ENCODE data around the gene TMX2.

- no peak for TF ChIP-seq POLR2A (IDR thresholded peaks at IDR 0.05)
- TF ChIP-seq, protein P1, sequence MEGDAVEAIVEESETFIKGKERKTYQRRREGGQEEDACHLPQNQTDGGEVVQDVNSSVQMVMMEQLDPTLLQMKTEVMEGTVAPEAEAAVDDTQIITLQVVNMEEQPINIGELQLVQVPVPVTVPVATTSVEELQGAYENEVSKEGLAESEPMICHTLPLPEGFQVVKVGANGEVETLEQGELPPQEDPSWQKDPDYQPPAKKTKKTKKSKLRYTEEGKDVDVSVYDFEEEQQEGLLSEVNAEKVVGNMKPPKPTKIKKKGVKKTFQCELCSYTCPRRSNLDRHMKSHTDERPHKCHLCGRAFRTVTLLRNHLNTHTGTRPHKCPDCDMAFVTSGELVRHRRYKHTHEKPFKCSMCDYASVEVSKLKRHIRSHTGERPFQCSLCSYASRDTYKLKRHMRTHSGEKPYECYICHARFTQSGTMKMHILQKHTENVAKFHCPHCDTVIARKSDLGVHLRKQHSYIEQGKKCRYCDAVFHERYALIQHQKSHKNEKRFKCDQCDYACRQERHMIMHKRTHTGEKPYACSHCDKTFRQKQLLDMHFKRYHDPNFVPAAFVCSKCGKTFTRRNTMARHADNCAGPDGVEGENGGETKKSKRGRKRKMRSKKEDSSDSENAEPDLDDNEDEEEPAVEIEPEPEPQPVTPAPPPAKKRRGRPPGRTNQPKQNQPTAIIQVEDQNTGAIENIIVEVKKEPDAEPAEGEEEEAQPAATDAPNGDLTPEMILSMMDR (IDR thresholded peaks at IDR 0.05) = peak; percentile 19 to 73 (median 68)
Observed at GRCh38 chr11:57751676-57752253, 39.4 kb downstream of the TMX2 start, which contains the start of gene BTBD18.

All from adrenal gland (tissue), 5 donors.